Dedifferentiated amniotic fluid mesenchymal stem cell (primary cell): ENCODE data around the gene ZNF416.

Experiments
- DNase-seq: peaks from one replicate; pipeline ENCODE4 v3.0.0-alpha.2; 2016; ENCODE audit errors: extremely low spot score

The ZNF416 gene

DNA sequence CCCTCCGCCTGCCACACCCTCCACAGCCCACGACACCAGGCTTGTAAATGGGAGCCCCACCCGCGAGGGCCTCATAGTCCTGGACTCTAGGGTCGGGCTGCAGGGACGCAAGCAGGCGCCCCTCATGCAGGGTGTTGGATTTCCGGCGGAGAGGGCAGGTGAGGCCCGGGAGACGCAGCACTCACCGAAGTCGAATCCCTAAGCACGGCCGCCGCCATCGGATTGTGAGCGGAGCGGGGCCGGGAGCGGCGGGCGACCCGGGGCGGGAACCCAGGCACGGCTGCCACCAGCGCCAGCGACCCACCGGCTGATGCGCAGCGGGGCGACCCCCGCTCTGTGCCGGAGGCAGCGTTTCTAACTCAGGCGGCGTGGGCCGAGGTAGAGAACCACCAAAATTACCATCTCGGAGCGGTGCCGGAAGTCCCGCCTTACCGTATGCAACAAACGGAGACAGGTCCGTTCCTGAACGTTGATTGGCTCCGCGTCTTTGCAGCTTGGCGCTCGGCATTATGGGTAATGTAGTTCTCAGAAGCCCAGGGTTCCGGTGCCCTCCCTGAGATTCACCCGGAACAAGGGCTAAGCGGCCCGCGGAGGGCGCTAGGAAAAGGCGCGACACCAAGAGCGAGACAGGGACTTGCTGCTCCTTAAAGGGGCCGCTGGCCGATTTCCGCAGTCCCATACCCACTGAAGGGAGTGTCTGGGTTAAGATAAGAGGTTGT lies at the start of gene ZNF416:
Gene ZNF416, minus strand, starts transcription at position 425 of the 719 bp plus-strand sequence. Its CDS starts 207 bp downstream, at position 218.
- peak; percentile 99 for DNase-seq

DNA sequence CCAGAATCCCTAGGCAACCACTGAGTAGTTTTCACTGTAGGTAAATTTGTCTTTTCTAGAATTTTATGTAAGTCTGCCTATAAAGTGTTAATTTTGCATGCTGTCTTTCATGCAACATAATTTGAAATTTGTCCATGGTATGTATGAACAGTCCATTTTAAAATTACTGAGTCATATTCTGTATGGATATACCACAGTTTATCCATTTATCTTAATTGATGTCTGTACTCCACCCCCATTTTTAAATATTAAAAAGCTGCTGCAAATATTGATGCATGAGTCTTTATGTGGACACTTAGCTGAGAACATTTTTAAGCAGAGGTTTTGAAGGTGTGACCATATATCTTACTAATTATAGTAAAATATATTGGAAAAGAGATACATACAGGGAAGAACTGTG lies 44.4 kb upstream of the ZNF416 start:
- DNase-seq = no peak

DNA sequence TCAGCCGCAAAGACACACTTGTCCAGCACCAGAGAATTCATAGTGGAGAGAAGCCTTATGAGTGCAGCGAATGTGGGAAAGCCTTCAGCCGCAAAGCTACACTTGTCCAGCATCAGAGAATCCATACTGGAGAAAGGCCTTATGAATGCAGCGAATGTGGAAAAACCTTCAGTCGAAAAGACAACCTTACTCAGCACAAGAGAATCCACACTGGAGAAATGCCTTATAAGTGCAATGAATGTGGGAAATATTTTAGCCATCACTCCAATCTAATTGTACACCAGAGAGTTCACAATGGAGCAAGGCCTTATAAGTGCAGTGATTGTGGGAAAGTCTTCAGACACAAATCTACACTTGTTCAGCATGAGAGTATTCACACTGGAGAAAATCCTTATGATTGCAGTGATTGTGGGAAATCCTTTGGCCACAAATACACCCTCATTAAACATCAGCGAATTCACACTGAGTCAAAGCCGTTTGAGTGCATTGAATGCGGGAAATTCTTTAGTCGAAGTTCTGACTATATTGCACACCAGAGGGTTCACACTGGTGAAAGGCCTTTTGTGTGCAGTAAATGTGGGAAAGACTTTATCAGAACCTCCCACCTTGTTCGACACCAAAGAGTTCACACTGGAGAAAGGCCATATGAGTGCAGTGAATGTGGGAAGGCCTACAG lies 42.1 kb upstream of the ZNF416 start:
- DNase-seq = no peak

DNA sequence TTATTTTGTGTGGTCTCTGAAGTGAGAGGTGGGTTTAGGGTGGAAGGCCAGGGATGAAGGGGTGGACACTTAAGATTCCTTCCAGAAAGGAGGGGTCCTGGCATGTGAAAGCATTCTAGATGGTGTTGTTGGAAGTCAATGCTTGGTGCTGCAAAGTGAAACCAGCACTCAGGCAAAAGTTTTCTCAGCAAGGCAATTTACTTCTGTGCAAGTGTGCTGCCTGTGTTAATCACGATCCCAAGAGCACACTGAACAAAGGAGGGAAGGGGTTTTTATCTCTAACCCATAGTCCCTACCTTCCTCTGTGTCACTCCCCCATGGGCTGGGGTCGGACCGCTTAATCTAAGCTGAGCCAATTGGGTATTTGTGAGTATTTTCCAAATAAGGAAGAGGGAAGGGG lies 36.6 kb upstream of the ZNF416 start:
- no peak for DNase-seq

DNA sequence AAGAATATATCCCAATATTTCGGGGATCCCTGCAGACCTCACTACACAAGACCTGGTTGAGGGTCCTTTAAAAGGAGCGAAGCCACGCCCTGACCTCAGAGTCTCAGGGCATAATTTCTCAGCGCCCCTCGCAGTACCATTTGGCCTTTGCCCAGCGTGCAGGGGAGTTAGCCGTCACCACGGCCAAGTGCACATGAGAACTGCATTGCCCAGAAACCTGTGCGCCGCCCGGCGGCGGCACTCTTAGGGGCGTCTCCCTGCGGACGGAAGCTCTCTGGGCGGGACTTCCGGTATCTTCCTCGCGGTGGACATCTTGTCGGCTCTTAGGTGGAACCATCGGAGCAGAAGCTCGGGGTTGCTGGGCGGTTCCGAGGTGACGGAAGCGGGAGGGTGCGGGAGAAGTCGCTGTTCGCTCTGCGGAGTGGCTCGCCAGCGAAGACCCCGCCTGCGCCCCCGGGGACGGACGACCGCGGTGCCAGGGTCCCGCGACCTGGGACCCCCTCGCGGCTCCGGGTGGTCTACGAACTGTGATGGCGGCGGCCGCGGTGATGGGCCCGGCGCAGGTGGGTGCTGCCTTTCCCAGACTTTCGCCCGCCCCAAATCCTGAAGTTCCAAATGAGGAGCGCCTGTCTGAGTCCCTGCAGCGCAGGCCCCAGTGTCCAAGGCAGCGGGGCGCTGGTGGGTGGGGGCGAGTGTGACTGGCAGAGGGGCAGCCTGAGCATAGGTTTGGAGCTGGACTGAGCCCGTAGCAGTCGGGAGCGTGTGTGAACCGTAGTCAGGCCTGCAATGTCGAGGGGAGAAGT lies 35.4 kb upstream of the ZNF416 start, which contains the start of gene ZNF134:
Gene ZNF134, plus strand, starts transcription at position 302 of the 803 bp plus-strand sequence. CDS start 5,227 bp downstream, outside the sequence.
- peak; percentile 85 for DNase-seq

DNA sequence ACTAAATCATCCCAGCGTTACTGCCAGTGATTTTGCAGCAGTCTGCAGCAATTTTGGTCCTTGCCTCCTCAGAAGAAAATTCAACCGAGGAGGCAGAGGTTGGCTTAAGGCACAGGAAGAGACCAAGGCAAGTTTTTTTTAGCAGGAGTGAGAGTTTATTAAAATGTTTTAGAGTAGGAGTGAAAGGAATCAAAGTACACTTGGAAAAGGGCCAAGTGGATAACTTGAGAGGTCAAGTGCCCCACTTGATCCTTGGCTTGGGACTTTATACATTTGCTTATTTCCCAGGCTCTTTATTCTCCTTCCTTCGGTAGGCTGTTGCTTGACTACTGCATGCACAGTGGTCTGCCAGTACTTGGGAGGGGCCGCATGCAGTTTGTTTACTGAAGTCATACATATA lies 32.4 kb upstream of the ZNF416 start:
- DNase-seq = no peak

DNA sequence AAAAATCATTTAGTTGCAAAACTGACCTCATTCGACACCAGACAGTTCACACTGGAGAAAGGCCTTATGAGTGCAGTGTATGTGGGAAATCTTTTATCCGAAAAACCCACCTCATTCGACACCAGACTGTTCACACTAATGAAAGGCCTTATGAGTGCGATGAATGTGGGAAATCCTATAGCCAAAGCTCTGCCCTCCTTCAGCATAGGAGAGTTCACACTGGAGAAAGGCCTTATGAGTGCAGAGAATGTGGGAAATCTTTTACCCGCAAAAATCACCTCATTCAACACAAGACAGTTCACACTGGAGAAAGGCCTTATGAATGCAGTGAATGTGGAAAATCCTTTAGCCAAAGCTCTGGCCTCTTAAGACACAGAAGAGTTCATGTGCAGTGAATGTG lies 28.2 kb upstream of the ZNF416 start:
- DNase-seq = no peak

DNA sequence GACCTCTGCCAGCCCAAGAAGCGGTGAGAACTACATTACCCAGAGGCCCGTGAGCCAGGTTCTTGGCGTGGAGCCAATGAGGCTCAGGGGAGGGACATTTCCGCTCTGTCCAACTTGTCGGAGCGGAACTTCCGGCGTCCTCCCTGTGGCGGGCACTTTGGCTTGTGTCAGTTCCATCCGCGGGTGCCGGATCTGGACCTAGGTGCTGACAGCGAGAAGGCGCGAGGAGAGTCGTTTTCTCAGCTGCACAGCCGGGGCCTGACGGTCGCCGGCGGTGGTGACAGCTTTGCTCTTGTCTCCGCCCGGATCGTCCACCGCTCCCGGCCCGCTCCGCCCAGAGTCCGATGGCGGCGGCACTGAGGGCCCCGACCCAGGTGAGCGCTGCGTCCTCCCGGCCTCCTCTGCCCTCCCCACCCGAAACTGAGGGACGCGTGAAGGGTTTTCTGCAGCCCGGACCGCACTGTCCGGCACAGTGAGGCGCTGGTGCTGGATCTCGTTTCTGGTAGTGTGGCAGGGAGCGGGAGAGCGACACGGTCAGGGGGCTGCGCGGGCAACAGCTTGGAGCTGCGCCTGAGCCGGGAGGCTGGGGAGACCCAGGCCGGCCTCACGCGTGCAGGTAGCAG lies 21.2 kb upstream of the ZNF416 start, which contains the start of gene ZNF530:
Gene ZNF530, plus strand, starts transcription at position 125 of the 623 bp plus-strand sequence. CDS start 4,461 bp downstream, outside the sequence.
- DNase-seq = peak; percentile 86

DNA sequence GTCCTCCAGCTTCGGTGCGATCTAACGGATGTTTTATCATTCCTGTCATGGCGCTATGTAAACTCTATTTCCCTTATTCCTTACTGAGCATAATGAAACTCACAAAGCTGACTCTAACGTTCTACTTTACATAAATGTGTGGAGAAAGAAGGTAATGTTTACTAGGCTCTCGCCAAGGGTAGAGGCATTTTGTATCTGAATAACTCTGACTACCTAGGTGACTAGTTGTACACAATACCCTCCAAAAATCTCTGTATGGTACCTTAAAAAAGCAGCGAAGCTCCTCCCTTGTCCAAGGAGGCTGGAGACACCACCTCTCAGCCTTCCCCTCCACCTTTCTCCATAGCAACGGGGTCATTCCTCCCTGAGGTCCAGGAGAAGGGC lies 20.7 kb upstream of the ZNF416 start:
- no peak for DNase-seq

DNA sequence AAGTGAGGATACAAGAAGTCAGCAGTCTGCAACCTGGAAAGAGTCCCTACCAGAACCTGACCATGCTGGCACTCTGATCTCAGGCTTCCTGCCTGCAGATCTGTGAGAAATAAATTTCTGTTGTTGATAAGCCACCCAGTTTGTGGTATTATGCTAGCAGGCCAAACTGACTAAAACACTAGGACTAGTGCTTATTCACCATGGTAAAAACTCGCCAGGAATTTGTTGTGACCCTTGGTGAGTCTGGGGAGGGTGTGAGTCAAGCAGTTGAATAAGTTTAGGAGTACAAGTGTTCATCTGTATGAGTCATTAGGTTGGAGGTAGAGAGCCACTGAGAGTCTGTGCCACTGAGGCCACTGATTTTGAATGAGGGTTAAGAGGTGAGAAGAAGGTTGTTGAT lies 8.8 kb upstream of the ZNF416 start:
- no peak for DNase-seq

DNA sequence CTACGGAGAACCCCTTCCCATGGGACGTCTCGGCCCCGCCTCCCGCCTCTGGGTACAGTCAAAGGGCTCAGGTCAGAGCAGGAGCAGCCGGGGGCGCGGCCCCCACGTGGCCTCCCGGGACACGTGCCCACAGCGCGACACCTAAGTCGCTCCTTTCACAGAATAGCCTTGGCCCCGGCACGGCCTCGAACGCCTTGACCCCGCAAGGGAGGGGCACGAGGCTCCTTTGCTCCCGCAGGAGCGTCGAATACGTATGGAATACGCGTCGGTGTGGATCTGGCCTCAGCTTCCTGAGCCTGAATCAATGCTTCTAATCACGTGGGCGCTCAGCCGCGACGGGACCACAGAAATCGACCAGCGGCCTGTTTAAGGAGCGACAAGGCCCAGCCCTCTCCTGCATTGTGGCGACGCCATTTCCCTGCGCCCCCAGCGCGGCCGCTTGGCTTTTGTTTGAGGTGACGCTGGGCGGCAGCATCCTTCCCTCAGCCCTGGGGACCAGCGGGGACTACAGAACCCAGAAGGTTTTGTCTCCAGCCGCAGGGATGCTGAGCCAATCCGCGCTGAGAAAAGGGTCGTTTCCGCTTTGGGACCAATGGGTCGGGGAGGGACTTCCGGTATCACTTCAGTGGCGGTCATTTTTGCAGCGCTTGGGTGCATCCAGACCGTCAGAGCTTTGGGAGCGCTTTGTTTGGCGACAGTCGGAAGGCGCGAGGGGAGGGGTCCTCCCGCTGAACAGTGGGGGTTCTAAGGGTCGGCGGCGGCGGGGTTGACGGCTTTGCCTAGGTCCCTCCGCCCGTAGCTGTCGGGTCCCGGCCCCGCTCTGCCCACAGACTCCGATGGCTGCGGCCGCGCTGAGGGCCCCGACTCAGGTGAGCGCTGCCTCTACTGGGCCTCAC lies 5.1 kb upstream of the ZNF416 start, which contains the start of gene ZIK1:
Gene ZIK1, plus strand, starts transcription at position 625 of the 896 bp plus-strand sequence. Its CDS starts 212 bp downstream, at position 837.
- peak; percentile 92 for DNase-seq

DNA sequence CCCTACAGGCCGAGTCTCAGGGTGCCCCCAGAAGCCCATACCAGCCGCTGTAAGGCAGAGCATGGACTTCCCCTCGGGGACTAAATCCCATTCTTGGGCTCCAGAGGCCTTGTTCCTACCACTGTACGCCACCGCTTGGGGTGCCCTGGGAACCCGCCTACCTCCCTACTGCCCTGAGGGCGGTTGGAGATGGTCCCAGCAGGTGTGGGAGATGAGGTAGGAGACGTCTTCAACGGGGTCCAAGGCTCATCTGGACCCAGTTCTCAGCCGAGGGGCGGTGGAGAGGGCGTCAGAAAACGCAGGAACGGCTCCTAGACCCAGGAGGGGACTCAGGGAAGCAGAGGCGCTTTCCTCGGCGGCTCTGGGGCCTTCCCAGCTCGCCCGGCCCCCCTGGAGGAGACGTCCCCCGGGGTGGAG lies 4.4 kb upstream of the ZNF416 start:
- DNase-seq = no peak

DNA sequence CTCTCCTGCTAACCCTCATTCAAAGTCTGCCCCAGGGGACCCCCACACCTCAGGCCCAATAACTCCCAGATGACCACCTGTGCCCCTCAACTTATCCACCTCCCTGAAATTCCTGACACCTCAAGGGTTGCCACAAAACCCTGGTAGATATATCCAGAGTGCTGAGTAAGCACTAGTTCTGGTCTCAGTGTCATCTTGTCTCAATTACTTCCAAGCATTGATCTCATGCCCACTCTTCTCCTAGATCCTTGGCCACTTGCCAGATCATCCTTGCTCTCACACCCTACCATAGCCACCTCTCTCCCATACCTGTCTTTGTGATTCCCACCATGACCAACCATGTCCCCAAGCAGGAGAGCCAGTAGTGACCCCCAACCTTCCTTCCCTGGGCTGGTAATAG lies 2.0 kb downstream of the ZNF416 start:
- no peak for DNase-seq

DNA sequence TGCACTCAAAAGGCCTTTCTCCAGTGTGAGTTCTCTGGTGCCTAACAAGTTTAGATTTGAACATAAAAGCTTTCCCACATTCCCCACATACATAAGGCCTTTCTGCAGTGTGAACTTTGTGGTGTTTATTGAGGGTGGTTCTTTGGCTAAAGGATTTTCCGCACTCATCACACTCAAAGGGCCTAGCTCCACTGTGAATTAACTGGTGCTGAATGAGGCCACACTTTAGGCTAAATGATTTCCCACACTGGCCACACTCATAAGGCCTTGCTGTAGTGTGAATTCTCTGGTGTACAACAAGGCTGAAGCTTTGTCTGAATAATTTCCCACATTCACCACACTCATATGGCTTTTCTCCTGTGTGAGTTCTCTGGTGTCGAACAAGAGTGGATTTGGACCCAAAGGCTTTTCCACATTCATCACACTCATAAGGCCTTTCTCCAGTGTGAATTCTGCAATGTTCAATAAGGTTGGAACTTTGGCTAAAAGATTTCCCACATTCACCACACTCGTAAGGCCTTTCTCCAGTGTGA lies 6.2 kb downstream of the ZNF416 start:
- DNase-seq = no peak

DNA sequence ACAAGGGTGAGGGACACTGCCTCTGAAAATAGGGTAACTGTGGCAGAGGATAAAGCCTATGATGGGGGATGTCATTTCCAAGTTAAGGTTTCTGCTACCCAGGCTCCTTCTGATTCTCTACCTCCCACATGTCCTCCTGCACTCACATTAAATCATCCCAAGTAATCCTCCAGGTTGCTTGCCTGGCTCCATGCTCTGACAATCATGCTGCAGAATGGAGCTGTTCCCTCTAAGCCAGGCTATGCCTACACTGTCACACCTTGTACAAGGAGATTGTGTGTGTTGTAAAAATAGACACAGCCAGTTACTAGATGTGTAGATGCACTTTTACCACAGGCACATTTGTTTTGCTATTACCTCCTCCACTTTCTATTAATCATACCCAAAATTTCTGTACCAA lies 8.0 kb downstream of the ZNF416 start:
- DNase-seq = no peak

DNA sequence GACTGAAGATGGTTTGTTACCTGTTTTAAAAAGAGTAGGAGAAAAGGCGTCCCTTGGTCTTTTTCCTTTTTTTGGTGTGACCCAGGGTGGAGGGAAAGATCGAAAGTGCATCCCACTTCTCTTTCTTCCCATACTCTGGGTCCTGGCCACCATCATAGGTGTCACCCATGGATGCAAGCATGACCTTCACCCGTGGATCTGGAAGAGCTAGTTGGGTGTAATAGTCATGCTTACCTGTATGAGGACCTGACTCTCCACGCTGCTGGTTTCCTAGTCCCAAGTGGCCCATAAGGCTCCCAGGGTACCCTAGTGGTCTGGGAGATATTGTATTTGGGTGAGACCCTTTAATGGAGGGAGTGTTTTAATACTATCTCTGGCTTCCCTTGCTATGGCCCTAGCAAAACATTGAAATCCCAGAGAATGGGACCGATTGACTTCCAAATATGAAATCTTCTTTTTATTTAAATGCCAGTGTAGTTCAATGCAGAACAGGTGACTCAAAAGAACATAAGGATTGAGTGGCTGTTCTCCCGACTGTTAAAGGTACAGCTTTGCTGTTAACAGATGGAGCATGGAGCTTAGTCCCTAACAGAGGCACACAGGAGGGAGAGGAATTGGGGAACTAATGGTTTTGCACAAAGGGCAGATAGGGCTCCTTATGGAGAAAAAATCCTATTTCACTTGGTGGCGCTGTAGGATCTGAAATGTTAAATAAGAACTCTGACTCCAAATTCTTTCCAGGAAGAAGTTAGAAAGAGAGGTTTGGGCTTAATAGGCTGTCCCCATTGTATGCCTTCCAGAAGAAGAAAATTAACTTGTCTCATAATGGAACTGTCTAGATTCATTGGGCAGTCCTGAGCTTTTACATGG lies 12.1 kb downstream of the ZNF416 start:
- DNase-seq = no peak

DNA sequence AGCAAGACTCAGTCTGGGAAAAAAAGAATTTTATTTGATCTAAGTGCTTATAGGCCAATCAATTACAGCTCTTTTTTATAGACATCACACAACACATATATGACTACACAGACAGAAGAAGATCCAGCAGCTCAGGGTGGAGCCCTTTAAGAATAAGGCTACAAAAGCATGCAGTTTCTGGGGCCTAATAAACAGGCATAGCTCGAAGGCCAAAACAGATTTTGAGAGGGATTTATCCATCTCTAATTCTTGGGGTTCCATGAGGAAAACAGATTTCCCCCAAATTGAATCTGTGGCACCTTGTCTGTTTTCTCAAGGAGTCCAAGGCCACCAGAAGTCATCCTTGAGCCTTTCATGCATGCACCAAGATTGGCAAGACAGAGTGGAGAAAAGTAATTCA lies 15.2 kb downstream of the ZNF416 start:
- no peak for DNase-seq

DNA sequence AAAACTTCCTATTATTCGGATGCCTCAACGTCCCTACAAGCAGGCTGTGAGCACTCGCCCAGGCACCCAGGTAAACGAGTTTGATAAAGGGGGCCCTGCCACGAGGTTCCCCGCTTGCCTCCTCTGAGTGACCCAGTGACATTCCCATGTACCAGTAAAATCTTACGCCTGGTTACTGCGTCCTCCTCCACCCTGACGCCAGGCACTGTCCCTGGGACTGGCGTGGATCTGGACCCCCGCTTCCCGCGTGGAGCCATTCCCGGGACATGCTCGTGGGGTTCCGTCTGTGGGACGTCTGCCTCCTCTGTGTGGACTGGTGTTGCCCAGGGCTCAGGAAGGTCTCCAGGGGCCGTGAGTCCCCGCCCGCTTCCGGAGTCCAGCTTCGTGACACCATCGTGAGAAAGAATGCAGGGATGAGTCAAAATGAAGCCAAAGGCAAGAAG lies 18.6 kb downstream of the ZNF416 start:
- peak; percentile 29 for DNase-seq

DNA sequence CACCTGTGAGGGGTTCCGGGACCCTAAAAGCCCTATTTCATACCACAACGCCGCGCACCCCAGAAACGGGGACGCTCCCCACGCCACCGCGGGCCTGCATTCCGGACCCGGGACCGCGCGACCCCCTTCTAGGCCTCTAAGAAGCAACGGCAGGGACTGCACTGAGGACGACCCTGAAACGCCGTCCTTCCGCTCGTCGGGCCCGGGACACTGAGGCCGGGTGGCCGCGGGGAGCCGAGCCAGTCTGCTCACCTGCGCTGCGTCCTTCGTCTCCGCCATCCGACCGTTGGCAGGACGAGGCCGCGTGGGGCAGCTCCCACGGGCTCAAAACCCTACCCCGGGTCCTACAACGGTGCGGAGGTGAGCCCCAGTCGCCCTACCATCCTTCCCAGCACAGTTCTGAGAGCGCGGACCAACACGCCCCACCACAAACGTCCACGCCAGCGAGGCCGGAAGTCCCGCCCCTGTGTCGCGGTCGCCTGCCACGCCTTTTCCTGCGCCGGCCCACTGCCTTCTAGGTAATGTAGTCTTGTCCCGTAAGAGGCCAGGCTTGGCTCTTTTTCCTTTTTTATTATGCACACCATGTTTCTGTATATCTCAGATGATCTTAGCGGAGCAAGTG lies 19.2 kb downstream of the ZNF416 start, which contains the start of gene ZNF550:
Gene ZNF550, minus strand, starts transcription at position 460 of the 622 bp plus-strand sequence. Its CDS starts 181 bp downstream, at position 279.
- DNase-seq = peak; percentile 68
